GM18519 (cell line): Measurements from ENCODE around the gene CA7.

Experiments used
- ATAC-seq: cut with Tn5 transposase; IDR thresholded peaks from one replicate; pipeline ENCODE4 v1.9.1; 2021; ENCODE audit warnings: mild to moderate bottlenecking, moderate library complexity; ENCODE audit not compliant: unreplicated experiment, low FRiP score

Gene CA7

GRCh38 chr16:66844342-66845079, at the start of gene CA7:
Gene CA7, plus strand, starts transcription at chr16:66844414. Its CDS starts 74 bp downstream, at chr16:66844488.
- no peak for ATAC-seq

GRCh38 chr16:66798161-66798560, 46.1 kb upstream of the CA7 start:
- no peak for ATAC-seq

GRCh38 chr16:66800856-66801255, 43.4 kb upstream of the CA7 start:
- no peak for ATAC-seq

- no peak for ATAC-seq
Measured at GRCh38 chr16:66801320-66802105, 42.7 kb upstream of the CA7 start, which contains the start of gene TERB1. Gene TERB1, minus strand, starts transcription at chr16:66801584. Its CDS starts 4,786 bp downstream, at chr16:66796798.

- ATAC-seq: no peak
Measured at GRCh38 chr16:66802159-66802558, 42.1 kb upstream of the CA7 start.

- ATAC-seq: no peak
Measured at GRCh38 chr16:66809765-66810164, 34.4 kb upstream of the CA7 start.

- ATAC-seq: no peak
Measured at GRCh38 chr16:66810391-66810790, 33.8 kb upstream of the CA7 start.

- no peak for ATAC-seq
Measured at GRCh38 chr16:66811043-66811442, 33.2 kb upstream of the CA7 start.

- no peak for ATAC-seq
Measured at GRCh38 chr16:66814734-66815133, 29.5 kb upstream of the CA7 start.

GRCh38 chr16:66824006-66824405, 20.2 kb upstream of the CA7 start:
- no peak for ATAC-seq

- peak; percentile 91 for ATAC-seq
Measured at GRCh38 chr16:66830422-66831404, 13.5 kb upstream of the CA7 start, which contains the start of gene NAE1. Gene NAE1, minus strand, starts transcription at chr16:66830976. Its CDS starts 77 bp downstream, at chr16:66830899.

GRCh38 chr16:66832190-66832589, 12.0 kb upstream of the CA7 start:
- no peak for ATAC-seq

- no peak for ATAC-seq
Measured at GRCh38 chr16:66832661-66833305, 11.4 kb upstream of the CA7 start.

GRCh38 chr16:66834746-66835145, 9.5 kb upstream of the CA7 start:
- ATAC-seq: no peak

GRCh38 chr16:66840883-66841282, 3.3 kb upstream of the CA7 start:
- no peak for ATAC-seq

- no peak for ATAC-seq
Measured at GRCh38 chr16:66841366-66841765, 2.8 kb upstream of the CA7 start.

- ATAC-seq: no peak
Measured at GRCh38 chr16:66842765-66843164, 1.4 kb upstream of the CA7 start.

- no peak for ATAC-seq
Measured at GRCh38 chr16:66843191-66843590, 1.0 kb upstream of the CA7 start.

GRCh38 chr16:66844009-66844341, 239 bp upstream of the CA7 start:
- ATAC-seq: no peak

- ATAC-seq: no peak
Measured at GRCh38 chr16:66845080-66845410, 831 bp downstream of the CA7 start.
